ENCODE data around the gene KCTD17.

DNA sequence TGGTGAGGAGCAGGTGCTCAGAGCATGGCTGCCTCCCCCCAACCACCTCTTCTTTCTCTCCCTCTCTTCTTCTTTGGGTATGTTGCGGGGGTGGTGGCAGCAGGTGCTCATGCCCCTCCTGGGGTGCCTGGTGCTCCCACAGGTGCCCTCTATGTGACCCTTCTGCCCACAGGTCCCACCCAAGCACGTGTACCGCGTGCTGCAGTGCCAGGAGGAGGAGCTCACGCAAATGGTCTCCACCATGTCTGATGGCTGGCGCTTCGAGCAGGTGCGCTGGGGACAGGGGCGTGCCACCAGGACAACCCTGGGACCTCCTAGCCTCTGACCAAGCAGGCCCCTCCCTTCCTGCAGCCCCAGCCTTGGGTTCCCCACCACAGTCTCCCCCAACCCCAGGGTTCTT is 5.7 kb downstream of the KCTD17 start:
- TF ChIP-seq GATA2 (IDR thresholded peaks at IDR 0.05; ENCODE audit: low read depth, low read length) (no peak), GATA3 (IDR thresholded peaks at IDR 0.05; ENCODE audit: low read depth, low read length) (no peak)

Data from SH-SY5Y (cell line).